Ishikawa (cell line): ENCODE measurements around the gene NEUROD4.
A peak's percentile ranks its signal among the peaks of the same experiment; 100 is the strongest.

Experiments
- CEBPB ChIP-seq: IDR thresholded peaks from 2 replicates; pipeline ENCODE4 v1.6.1; 2012
- CREB1 ChIP-seq: IDR thresholded peaks from 2 replicates; pipeline ENCODE4 v1.6.1; 2012; ENCODE audit warnings: low read depth
- EGR1 ChIP-seq: IDR thresholded peaks from 2 replicates; pipeline ENCODE4 v1.6.1; 2012
- EP300 ChIP-seq: IDR thresholded peaks from 2 replicates; pipeline ENCODE4 v1.6.1; 2012; ENCODE audit warnings: borderline replicate concordance
- FOXM1 ChIP-seq: IDR thresholded peaks from 2 replicates; pipeline ENCODE4 v1.6.1; 2012; ENCODE audit warnings: low read depth, borderline replicate concordance
- NFIC ChIP-seq: IDR thresholded peaks from 2 replicates; pipeline ENCODE4 v1.6.1; 2012
- RAD21 ChIP-seq: IDR thresholded peaks from 2 replicates; pipeline ENCODE4 v1.6.1; 2012; ENCODE audit warnings: low read depth
- TAF1 ChIP-seq: IDR thresholded peaks from 2 replicates; pipeline ENCODE4 v1.6.1; 2012; ENCODE audit warnings: low read depth, mild to moderate bottlenecking
- TCF12 ChIP-seq: IDR thresholded peaks from 2 replicates; pipeline ENCODE4 v1.6.1; 2012; ENCODE audit warnings: low read depth
- TEAD4 ChIP-seq: IDR thresholded peaks from 2 replicates; pipeline ENCODE4 v1.6.1; 2012
- YY1 ChIP-seq: IDR thresholded peaks from 2 replicates; pipeline ENCODE4 v1.6.1; 2012; ENCODE audit warnings: low read depth
- ZBTB7A ChIP-seq: IDR thresholded peaks from 2 replicates; pipeline ENCODE4 v1.6.1; 2012; ENCODE audit warnings: low read depth
- TF ChIP-seq, protein P1 (sequence below): IDR thresholded peaks from 2 replicates; pipeline ENCODE4 v1.6.1; 2012; ENCODE audit warnings: low read depth, mild to moderate bottlenecking
- TF ChIP-seq, protein P2 (sequence below): IDR thresholded peaks from 2 replicates; pipeline ENCODE4 v1.6.1; 2012
- TF ChIP-seq, protein P3 (sequence below): IDR thresholded peaks from 2 replicates; pipeline ENCODE4 v1.6.1; 2012

The NEUROD4 gene, protein sequence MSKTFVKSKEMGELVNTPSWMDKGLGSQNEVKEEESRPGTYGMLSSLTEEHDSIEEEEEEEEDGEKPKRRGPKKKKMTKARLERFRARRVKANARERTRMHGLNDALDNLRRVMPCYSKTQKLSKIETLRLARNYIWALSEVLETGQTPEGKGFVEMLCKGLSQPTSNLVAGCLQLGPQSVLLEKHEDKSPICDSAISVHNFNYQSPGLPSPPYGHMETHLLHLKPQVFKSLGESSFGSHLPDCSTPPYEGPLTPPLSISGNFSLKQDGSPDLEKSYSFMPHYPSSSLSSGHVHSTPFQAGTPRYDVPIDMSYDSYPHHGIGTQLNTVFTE

DNA sequence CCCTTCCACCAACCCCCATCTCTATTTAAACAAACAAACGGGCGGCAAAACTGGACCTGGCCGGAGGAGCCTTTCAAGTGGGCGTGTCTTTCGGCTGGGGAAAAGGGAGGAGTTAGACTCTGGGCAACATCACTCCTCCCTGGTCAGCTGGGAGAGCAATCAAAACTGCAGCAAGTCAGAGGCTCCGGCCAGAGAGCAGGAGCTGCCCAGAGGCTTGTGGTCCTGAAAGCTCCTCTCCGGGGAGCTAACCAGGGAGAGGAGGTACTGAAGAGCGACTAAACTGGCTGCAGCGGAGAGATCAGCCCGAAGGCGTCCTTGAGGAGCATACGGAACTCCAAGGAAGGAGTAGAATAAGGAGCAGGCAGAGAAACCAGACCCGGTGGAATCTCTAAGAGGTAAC lies at the start of gene NEUROD4:
Gene NEUROD4 (plus strand): TSS at position 191 of the 400 bp plus-strand sequence. CDS start 6,466 bp downstream, outside the sequence.
- TF ChIP-seq FOXM1 = no peak
- peak; percentile 29; the same call in 1 of the 2 replicates for TF ChIP-seq EP300
- no peak for TF ChIP-seq CEBPB
- TF ChIP-seq, protein P1, sequence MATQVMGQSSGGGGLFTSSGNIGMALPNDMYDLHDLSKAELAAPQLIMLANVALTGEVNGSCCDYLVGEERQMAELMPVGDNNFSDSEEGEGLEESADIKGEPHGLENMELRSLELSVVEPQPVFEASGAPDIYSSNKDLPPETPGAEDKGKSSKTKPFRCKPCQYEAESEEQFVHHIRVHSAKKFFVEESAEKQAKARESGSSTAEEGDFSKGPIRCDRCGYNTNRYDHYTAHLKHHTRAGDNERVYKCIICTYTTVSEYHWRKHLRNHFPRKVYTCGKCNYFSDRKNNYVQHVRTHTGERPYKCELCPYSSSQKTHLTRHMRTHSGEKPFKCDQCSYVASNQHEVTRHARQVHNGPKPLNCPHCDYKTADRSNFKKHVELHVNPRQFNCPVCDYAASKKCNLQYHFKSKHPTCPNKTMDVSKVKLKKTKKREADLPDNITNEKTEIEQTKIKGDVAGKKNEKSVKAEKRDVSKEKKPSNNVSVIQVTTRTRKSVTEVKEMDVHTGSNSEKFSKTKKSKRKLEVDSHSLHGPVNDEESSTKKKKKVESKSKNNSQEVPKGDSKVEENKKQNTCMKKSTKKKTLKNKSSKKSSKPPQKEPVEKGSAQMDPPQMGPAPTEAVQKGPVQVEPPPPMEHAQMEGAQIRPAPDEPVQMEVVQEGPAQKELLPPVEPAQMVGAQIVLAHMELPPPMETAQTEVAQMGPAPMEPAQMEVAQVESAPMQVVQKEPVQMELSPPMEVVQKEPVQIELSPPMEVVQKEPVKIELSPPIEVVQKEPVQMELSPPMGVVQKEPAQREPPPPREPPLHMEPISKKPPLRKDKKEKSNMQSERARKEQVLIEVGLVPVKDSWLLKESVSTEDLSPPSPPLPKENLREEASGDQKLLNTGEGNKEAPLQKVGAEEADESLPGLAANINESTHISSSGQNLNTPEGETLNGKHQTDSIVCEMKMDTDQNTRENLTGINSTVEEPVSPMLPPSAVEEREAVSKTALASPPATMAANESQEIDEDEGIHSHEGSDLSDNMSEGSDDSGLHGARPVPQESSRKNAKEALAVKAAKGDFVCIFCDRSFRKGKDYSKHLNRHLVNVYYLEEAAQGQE = peak; percentile 97
- TF ChIP-seq NFIC = 0 out of 2 replicates have a peak, but pooled peaks have one; percentile 17
- TF ChIP-seq, protein P2, sequence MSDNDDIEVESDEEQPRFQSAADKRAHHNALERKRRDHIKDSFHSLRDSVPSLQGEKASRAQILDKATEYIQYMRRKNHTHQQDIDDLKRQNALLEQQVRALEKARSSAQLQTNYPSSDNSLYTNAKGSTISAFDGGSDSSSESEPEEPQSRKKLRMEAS = peak; percentile 53
- TF ChIP-seq TAF1 = no peak
- TF ChIP-seq TCF12 = 0 out of 2 replicates have a peak, but pooled peaks have one; percentile 28
- TF ChIP-seq EGR1 = 0 out of 2 replicates have a peak, but pooled peaks have one; percentile 13
- no peak for TF ChIP-seq CREB1
- TF ChIP-seq YY1 = 0 out of 2 replicates have a peak, but pooled peaks have one; percentile 16
- no peak for TF ChIP-seq ZBTB7A
- TF ChIP-seq, protein P3, sequence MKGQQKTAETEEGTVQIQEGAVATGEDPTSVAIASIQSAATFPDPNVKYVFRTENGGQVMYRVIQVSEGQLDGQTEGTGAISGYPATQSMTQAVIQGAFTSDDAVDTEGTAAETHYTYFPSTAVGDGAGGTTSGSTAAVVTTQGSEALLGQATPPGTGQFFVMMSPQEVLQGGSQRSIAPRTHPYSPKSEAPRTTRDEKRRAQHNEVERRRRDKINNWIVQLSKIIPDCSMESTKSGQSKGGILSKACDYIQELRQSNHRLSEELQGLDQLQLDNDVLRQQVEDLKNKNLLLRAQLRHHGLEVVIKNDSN = peak; percentile 30; the same call in 1 of the 2 replicates
- TF ChIP-seq RAD21 = no peak

DNA sequence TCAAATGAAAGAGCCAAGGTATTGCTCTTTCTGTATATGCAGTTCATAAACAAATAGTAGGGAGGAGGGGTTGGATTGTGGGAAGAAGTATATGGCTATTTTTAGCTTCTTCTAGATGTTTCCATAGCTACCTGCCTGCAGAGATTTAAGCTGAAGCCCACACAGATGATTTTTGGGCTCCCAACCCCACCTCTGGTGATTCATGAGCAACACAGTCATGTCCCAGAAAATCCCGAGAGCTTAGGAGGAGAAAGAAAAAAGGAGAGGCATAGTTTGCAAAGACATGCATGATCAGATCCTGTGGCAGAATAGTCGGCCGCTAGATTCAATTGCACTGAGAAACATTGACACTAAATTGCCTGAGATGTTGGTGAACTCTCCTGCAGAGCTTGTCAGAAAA lies 49.0 kb upstream of the NEUROD4 start:
- TF ChIP-seq EP300 = no peak
- TF ChIP-seq YY1 = no peak
- no peak for TF ChIP-seq TEAD4
- TF ChIP-seq NFIC = no peak
- TF ChIP-seq, protein P3 = no peak
- TF ChIP-seq EGR1 = no peak
- TF ChIP-seq CREB1 = no peak
- TF ChIP-seq TCF12 = no peak
- TF ChIP-seq TAF1 = no peak
- TF ChIP-seq, protein P1 = no peak
- no peak for TF ChIP-seq CEBPB
- TF ChIP-seq FOXM1 = no peak
- TF ChIP-seq RAD21 = no peak
- TF ChIP-seq, protein P2 = no peak
- TF ChIP-seq ZBTB7A = no peak

DNA sequence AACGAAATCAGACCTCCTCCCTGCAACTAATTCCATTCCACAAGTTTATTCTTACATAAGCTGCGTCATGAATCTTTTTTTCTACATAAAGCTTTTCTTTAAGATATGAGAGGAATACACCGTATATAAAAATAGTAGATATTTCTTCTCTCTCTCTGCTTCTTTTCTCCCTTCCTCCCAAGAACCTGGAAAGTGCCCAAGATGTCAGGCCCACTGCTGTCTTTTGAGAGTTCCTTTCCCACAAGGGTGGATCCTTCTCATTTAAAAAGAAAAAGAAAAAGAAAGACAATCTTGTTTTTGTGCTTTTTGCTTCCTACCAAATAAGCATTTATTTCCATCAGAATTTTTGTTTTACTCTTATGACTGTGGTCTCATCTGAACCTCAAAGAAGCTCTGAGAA lies 46.2 kb upstream of the NEUROD4 start:
- TF ChIP-seq, protein P3 = no peak
- TF ChIP-seq TAF1 = no peak
- no peak for TF ChIP-seq ZBTB7A
- TF ChIP-seq, protein P2 = no peak
- no peak for TF ChIP-seq EGR1
- TF ChIP-seq RAD21 = no peak
- no peak for TF ChIP-seq TEAD4
- no peak for TF ChIP-seq EP300
- TF ChIP-seq NFIC = no peak
- TF ChIP-seq FOXM1 = no peak
- TF ChIP-seq YY1 = no peak
- no peak for TF ChIP-seq CREB1
- no peak for TF ChIP-seq CEBPB

DNA sequence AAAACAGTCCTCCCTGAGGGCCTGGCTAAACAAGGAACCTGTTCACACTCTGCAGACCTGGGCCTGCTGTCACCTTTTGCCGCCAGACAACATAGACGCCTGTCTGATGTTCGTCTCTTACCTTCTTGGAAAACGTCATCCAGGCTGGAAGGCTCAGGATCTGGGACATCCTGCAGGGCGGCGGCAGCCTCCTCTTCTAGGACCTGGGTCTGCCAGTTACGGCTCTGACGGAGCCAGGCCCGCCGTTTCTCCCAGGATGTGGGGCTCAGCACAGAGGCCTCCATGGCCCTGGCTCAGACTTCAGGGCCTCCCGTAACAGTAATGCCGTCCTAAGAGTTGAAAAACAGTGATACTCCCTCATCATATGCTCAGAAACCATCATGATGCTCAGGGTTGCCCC lies 45.5 kb upstream of the NEUROD4 start:
- TF ChIP-seq RAD21 = no peak
- no peak for TF ChIP-seq TAF1
- no peak for TF ChIP-seq CEBPB
- no peak for TF ChIP-seq NFIC
- TF ChIP-seq, protein P2 = no peak
- TF ChIP-seq, protein P1 = no peak
- no peak for TF ChIP-seq CREB1
- TF ChIP-seq TEAD4 = no peak
- no peak for TF ChIP-seq EGR1
- no peak for TF ChIP-seq TCF12
- no peak for TF ChIP-seq EP300
- TF ChIP-seq, protein P3 = no peak
- no peak for TF ChIP-seq YY1
- no peak for TF ChIP-seq FOXM1
- no peak for TF ChIP-seq ZBTB7A
